Testis (tissue), 3 donors: ENCODE results near the gene CFAP54. TPM values are rescaled to one million over a fixed set of nuclear protein-coding genes. Genes with fewer than 3 reads are reported as not detected.

Experiments used
- DNase-seq: peaks from one replicate; pipeline ENCODE4 v3.0.0-alpha.2; 2019
- H3K27ac ChIP-seq, 2 donors: fragments of 200-600 bp; sonication (generic); one replicate each; pipeline ENCODE4 v1.5.1; 2019
- H3K27me3 ChIP-seq: fragments of 200-600 bp; sonication (generic); one replicate; pipeline ENCODE4 v1.5.1; 2019
- H3K36me3 ChIP-seq: fragments of 200-600 bp; sonication (generic); one replicate; pipeline ENCODE4 v1.5.1; 2017; ENCODE audit warnings: low read depth; ENCODE audit errors: missing control alignments
- H3K4me1 ChIP-seq: fragments of 200-600 bp; sonication (generic); one replicate; pipeline ENCODE4 v1.5.1; 2019
- H3K4me3 ChIP-seq, 2 donors: fragments of 200-600 bp; sonication (generic); one replicate each; pipeline ENCODE4 v1.5.1; 2017 to 2019
- H3K9me3 ChIP-seq: fragments of 200-600 bp; sonication (generic); one replicate; pipeline ENCODE4 v1.5.1; 2017
- CTCF ChIP-seq, 3 experiments: fragments of 450-650 bp in 2 of 3; fragments of 200-600 bp in 1 of 3; sonication (generic) in 1 of 3; IDR thresholded peaks; one replicate each; pipeline ENCODE4 v1.5.1; 2016 to 2019; ENCODE audit warnings: antibody characterized with exemption in 3 of 3, mild to moderate bottlenecking in 2 of 3, moderate library complexity in 1 of 3
- POLR2A ChIP-seq: fragments of 450-650 bp; IDR thresholded peaks from one replicate; pipeline ENCODE4 v1.6.1; 2017; ENCODE audit warnings: antibody characterized with exemption, mild to moderate bottlenecking, moderate library complexity
- WGBS, 2 donors: methylation state at CpG; one replicate each; pipeline ENCODE4 v1.1.5; 2018; 5-methylcytosine and 5-hydroxymethylcytosine counted together
- intact Hi-C: fragments of 100-400 bp; cut with DNase I; formaldehyde crosslinking; loops from one replicate; pipeline ENCODE4 v1.15.1; 2023; ENCODE audit warnings: low total_unique reads
- polyA plus RNA-seq: library from polyadenylated mRNA; stranded (reverse); fragments of 350-450 nt; fragmentation: Illumina TruSeq; extraction: RNeasy Lipid Tissue Mini Kit (QIAGEN cat#74804); gene quantifications from one replicate; pipeline ENCODE4 v1.2.3, GENCODE V29; 2014; ENCODE audit warnings: low read depth, low replicate concordance; ENCODE audit not compliant: insufficient read depth
- total RNA-seq, 2 donors: library from RNA; depleted of rRNA; stranded (reverse); fragments of >200 nt; gene quantifications; one replicate each; pipeline ENCODE4 v1.2.3, GENCODE V29; 2016

The CFAP54 gene
- total and polyA plus RNA-seq, 3 donors from 2014 or later, result 8.4 to 36.9 (median 14.4) TPM

GRCh38 chr12:96473394-96474093, 15.8 kb upstream of the CFAP54 start:
- 83 to 88% methylated on average over 4 of the region's 4 CpGs for WGBS, 2 donors
- intact Hi-C loops, result no loop called here

GRCh38 chr12:96474206-96474605, 15.2 kb upstream of the CFAP54 start:
- 77 to 98% methylated on average over 4 of the region's 4 CpGs for WGBS, 2 donors
- intact Hi-C loops, result no loop called here
- no peaks in the 10 kb centered on the region for H3K36me3 ChIP-seq
- no peak for DNase-seq
- no peaks in the 10 kb centered on the region for H3K27me3 ChIP-seq
- H3K27ac ChIP-seq, result no peak overlapping the region
- no peaks in the 10 kb centered on the region for H3K4me1 ChIP-seq
- H3K4me3 ChIP-seq, result no peak overlapping the region
- no peaks in the 10 kb centered on the region for H3K9me3 ChIP-seq
- TF ChIP-seq CTCF (IDR thresholded peaks at IDR 0.05), result no peak
- TF ChIP-seq POLR2A, result no peak

More at GRCh38 chr12:96473394-96474093, 15.8 kb upstream of the CFAP54 start:
- no peak for DNase-seq
- TF ChIP-seq POLR2A, result no peak
- no peak overlapping the region for H3K27ac ChIP-seq
- H3K36me3 ChIP-seq, result no peaks in the 10 kb centered on the region
- H3K4me1 ChIP-seq, result no peaks in the 10 kb centered on the region
- H3K4me3 ChIP-seq, result no peak overlapping the region
- no peaks in the 10 kb centered on the region for H3K27me3 ChIP-seq
- H3K9me3 ChIP-seq, result no peaks in the 10 kb centered on the region

GRCh38 chr12:96478011-96478410, 11.4 kb upstream of the CFAP54 start:
- no peaks in the 10 kb centered on the region for H3K4me1 ChIP-seq
- H3K9me3 ChIP-seq, result no peaks in the 10 kb centered on the region
- TF ChIP-seq CTCF (IDR thresholded peaks at IDR 0.05), result no peak
- TF ChIP-seq POLR2A, result no peak
- intact Hi-C loops, result no loop called here
- 52 to 54% methylated on average over 3 of the region's 3 CpGs for WGBS, 2 donors
- no peaks in the 10 kb centered on the region for H3K27me3 ChIP-seq
- H3K4me3 ChIP-seq, result no peak overlapping the region
- no peak overlapping the region for H3K27ac ChIP-seq
- no peak for DNase-seq
- no peaks in the 10 kb centered on the region for H3K36me3 ChIP-seq

GRCh38 chr12:96482086-96482485, 7.3 kb upstream of the CFAP54 start:
- no peak overlapping the region for H3K27ac ChIP-seq
- H3K27me3 ChIP-seq, result no peaks in the 10 kb centered on the region
- H3K9me3 ChIP-seq, result no peaks in the 10 kb centered on the region
- no peak for DNase-seq
- intact Hi-C loops, result no loop called here
- no peak overlapping the region for H3K4me3 ChIP-seq
- no peaks in the 10 kb centered on the region for H3K36me3 ChIP-seq
- H3K4me1 ChIP-seq, result no peaks in the 10 kb centered on the region
- 90 to 94% methylated on average over 5 of the region's 5 CpGs for WGBS, 2 donors
- no peak for TF ChIP-seq CTCF (IDR thresholded peaks at IDR 0.05)
- no peak for TF ChIP-seq POLR2A

- Histone ChIP-seq H3K36me3 (no peaks in the 10 kb centered on the region), H3K4me1 (no peaks in the 10 kb centered on the region), H3K9me3 (no peaks in the 10 kb centered on the region), H3K27ac (no peak overlapping the region), H3K27me3 (no peaks in the 10 kb centered on the region), H3K4me3 (no peak overlapping the region)
- DNase-seq, result no peak
- intact Hi-C loops, result no loop called here
- TF ChIP-seq CTCF (IDR thresholded peaks at IDR 0.05) (no peak), POLR2A (no peak)
- WGBS, 2 donors, result 64 to 65% methylated on average over 2 of the region's 2 CpGs
These were observed 6.3 kb upstream of the CFAP54 start for GRCh38 chr12:96483116-96483515.
